Measurements from ENCODE around the gene ING3. TPM values are rescaled to one million over a fixed set of nuclear protein-coding genes. Genes with fewer than 3 reads are reported as not detected.
A peak's percentile ranks its signal among the peaks of the same experiment; 100 is the strongest.

The ING3 gene
- total and polyA plus RNA-seq, 2 donors = 11.3 to 38.2 TPM

GRCh38 chr7:120939345-120939744 lies 11.2 kb upstream of the ING3 start:
- 97% methylated on average over 3 of the region's 3 CpGs for WGBS
- Histone ChIP-seq H3K4me3 (ENCODE audit: low read depth, low read length) (no peak overlapping the region), H3K27ac (ENCODE audit: low read depth) (no peak overlapping the region), H3K36me3 (ENCODE audit: insufficient read depth) (no peaks in the 10 kb centered on the region), H3K4me1 (ENCODE audit: insufficient read depth) (no peaks in the 10 kb centered on the region)
- no peak for DNase-seq (ENCODE audit: extremely low spot score)

GRCh38 chr7:120941064-120941463 lies 9.5 kb upstream of the ING3 start:
- no peak overlapping the region for H3K4me3 ChIP-seq (ENCODE audit: low read depth, low read length)
- no peaks in the 10 kb centered on the region for H3K36me3 ChIP-seq (ENCODE audit: insufficient read depth)
- no peak for DNase-seq (ENCODE audit: extremely low spot score)
- H3K27ac ChIP-seq (ENCODE audit: low read depth) = no peak overlapping the region
- no peaks in the 10 kb centered on the region for H3K4me1 ChIP-seq (ENCODE audit: insufficient read depth)
- 31% methylated on average over 1 of the region's 1 CpG for WGBS

GRCh38 chr7:120941856-120942255 lies 8.7 kb upstream of the ING3 start:
- Histone ChIP-seq H3K4me1 (ENCODE audit: insufficient read depth) (no peaks in the 10 kb centered on the region), H3K36me3 (ENCODE audit: insufficient read depth) (no peaks in the 10 kb centered on the region), H3K27ac (ENCODE audit: low read depth) (no peak overlapping the region), H3K4me3 (ENCODE audit: low read depth, low read length) (no peak overlapping the region)
- WGBS = 52% methylated on average over 3 of the region's 3 CpGs
- no peak for DNase-seq (ENCODE audit: extremely low spot score)

- H3K4me3 ChIP-seq (ENCODE audit: low read depth, low read length) = no peak overlapping the region
- WGBS = 96% methylated on average over 1 of the region's 1 CpG
- no peak for DNase-seq (ENCODE audit: extremely low spot score)
- no peaks in the 10 kb centered on the region for H3K36me3 ChIP-seq (ENCODE audit: insufficient read depth)
- no peak overlapping the region for H3K27ac ChIP-seq (ENCODE audit: low read depth)
- no peaks in the 10 kb centered on the region for H3K4me1 ChIP-seq (ENCODE audit: insufficient read depth)
These were observed 7.7 kb upstream of the ING3 start for GRCh38 chr7:120942861-120943260.

GRCh38 chr7:120944826-120945562 lies 5.6 kb upstream of the ING3 start:
- no peak for DNase-seq (ENCODE audit: extremely low spot score)
- H3K4me1 ChIP-seq (ENCODE audit: insufficient read depth) = no peaks in the 10 kb centered on the region
- no peaks in the 10 kb centered on the region for H3K36me3 ChIP-seq (ENCODE audit: insufficient read depth)
- no peak overlapping the region for H3K4me3 ChIP-seq (ENCODE audit: low read depth, low read length)
- 20% methylated on average over 6 of the region's 6 CpGs for WGBS
- no peak overlapping the region for H3K27ac ChIP-seq (ENCODE audit: low read depth)

- Histone ChIP-seq H3K4me1 (ENCODE audit: insufficient read depth) (no peaks in the 10 kb centered on the region), H3K27ac (ENCODE audit: low read depth) (no peak overlapping the region)
- DNase-seq (ENCODE audit: extremely low spot score) = no peak
These were observed 2.6 kb upstream of the ING3 start for GRCh38 chr7:120947980-120948379.

GRCh38 chr7:120949393-120949911 lies 1.1 kb upstream of the ING3 start:
- 62% methylated on average over 8 of the region's 8 CpGs for WGBS
- no peaks in the 10 kb centered on the region for H3K36me3 ChIP-seq (ENCODE audit: insufficient read depth)
- no peak overlapping the region for H3K27ac ChIP-seq (ENCODE audit: low read depth)
- no peak for DNase-seq (ENCODE audit: extremely low spot score)
- H3K4me1 ChIP-seq (ENCODE audit: insufficient read depth) = no peaks in the 10 kb centered on the region
- no peak overlapping the region for H3K4me3 ChIP-seq (ENCODE audit: low read depth, low read length)

More at GRCh38 chr7:120947980-120948379, 2.6 kb upstream of the ING3 start:
- Histone ChIP-seq H3K36me3 (ENCODE audit: insufficient read depth) (no peaks in the 10 kb centered on the region), H3K4me3 (ENCODE audit: low read depth, low read length) (no peak overlapping the region)

GRCh38 chr7:120949998-120950538 lies 509 bp upstream of the ING3 start:
- no peak for DNase-seq (ENCODE audit: extremely low spot score)
- Histone ChIP-seq H3K27ac (ENCODE audit: low read depth) (no peak overlapping the region), H3K4me1 (ENCODE audit: insufficient read depth) (no peaks in the 10 kb centered on the region), H3K4me3 (ENCODE audit: low read depth, low read length) (peak overlapping the region; percentile 37), H3K36me3 (ENCODE audit: insufficient read depth) (peaks cover 2% of the 10 kb centered on the region)
- WGBS = 3% methylated on average over 10 of the region's 10 CpGs

GRCh38 chr7:120951309-120951699 lies 727 bp downstream of the ING3 start:
- no peak for DNase-seq (ENCODE audit: extremely low spot score)
- 6% methylated on average over 8 of the region's 8 CpGs for WGBS
- Histone ChIP-seq H3K4me1 (ENCODE audit: insufficient read depth) (no peaks in the 10 kb centered on the region), H3K36me3 (ENCODE audit: insufficient read depth) (peaks cover 2% of the 10 kb centered on the region), H3K4me3 (ENCODE audit: low read depth, low read length) (peak overlapping the region; percentile 51), H3K27ac (ENCODE audit: low read depth) (peak overlapping the region; percentile 25)

GRCh38 chr7:120951826-120952225 lies 1.2 kb downstream of the ING3 start:
- Histone ChIP-seq H3K27ac (ENCODE audit: low read depth) (no peak overlapping the region), H3K36me3 (ENCODE audit: insufficient read depth) (peaks cover 2% of the 10 kb centered on the region), H3K4me1 (ENCODE audit: insufficient read depth) (no peaks in the 10 kb centered on the region), H3K4me3 (ENCODE audit: low read depth, low read length) (no peak overlapping the region)
- 72% methylated on average over 2 of the region's 2 CpGs for WGBS
- DNase-seq (ENCODE audit: extremely low spot score) = no peak

- no peak for DNase-seq (ENCODE audit: extremely low spot score)
- H3K4me1 ChIP-seq (ENCODE audit: insufficient read depth) = no peaks in the 10 kb centered on the region
- H3K36me3 ChIP-seq (ENCODE audit: insufficient read depth) = peaks cover 2% of the 10 kb centered on the region
- H3K27ac ChIP-seq (ENCODE audit: low read depth) = no peak overlapping the region
- no peak overlapping the region for H3K4me3 ChIP-seq (ENCODE audit: low read depth, low read length)
- WGBS = 84% methylated on average over 3 of the region's 3 CpGs
These were observed 5.1 kb downstream of the ING3 start for GRCh38 chr7:120955577-120956149.

- DNase-seq (ENCODE audit: extremely low spot score) = no peak
- no peaks in the 10 kb centered on the region for H3K4me1 ChIP-seq (ENCODE audit: insufficient read depth)
- WGBS = 88% methylated on average over 8 of the region's 8 CpGs
- no peak overlapping the region for H3K27ac ChIP-seq (ENCODE audit: low read depth)
- H3K36me3 ChIP-seq (ENCODE audit: insufficient read depth) = peaks cover under 1% of the 10 kb centered on the region
- no peak overlapping the region for H3K4me3 ChIP-seq (ENCODE audit: low read depth, low read length)
These were observed 9.4 kb downstream of the ING3 start for GRCh38 chr7:120959929-120960484.

GRCh38 chr7:120960714-120961113 lies 10.1 kb downstream of the ING3 start:
- H3K27ac ChIP-seq (ENCODE audit: low read depth) = no peak overlapping the region
- H3K36me3 ChIP-seq (ENCODE audit: insufficient read depth) = no peaks in the 10 kb centered on the region
- DNase-seq (ENCODE audit: extremely low spot score) = no peak
- no peaks in the 10 kb centered on the region for H3K4me1 ChIP-seq (ENCODE audit: insufficient read depth)
- 57% methylated on average over 1 of the region's 1 CpG for WGBS
- no peak overlapping the region for H3K4me3 ChIP-seq (ENCODE audit: low read depth, low read length)

- WGBS = 44% methylated on average over 1 of the region's 1 CpG
These were observed 11.1 kb downstream of the ING3 start for GRCh38 chr7:120961638-120962173.

More at GRCh38 chr7:120961638-120962173, 11.1 kb downstream of the ING3 start:
- no peak for DNase-seq (ENCODE audit: extremely low spot score)
- H3K4me1 ChIP-seq (ENCODE audit: insufficient read depth) = no peaks in the 10 kb centered on the region
- H3K4me3 ChIP-seq (ENCODE audit: low read depth, low read length) = no peak overlapping the region
- no peaks in the 10 kb centered on the region for H3K36me3 ChIP-seq (ENCODE audit: insufficient read depth)
- H3K27ac ChIP-seq (ENCODE audit: low read depth) = no peak overlapping the region
